HL-60/S4 treated with retinoic acid at 250 ng/mL for 4 days and 3 days (cell line): ENCODE measurements around the gene KCNK13.
"Not testable (repeated sequence)": the region's sequence is repeated elsewhere in the genome, so short reads cannot be mapped to it uniquely, and the experiment has no call there.

ENCODE experiments used
- in situ Hi-C: fragments of 300-500 bp; cut with MboI; formaldehyde crosslinking; loops from 2 replicates; pipeline ENCODE4 v1.7.0; 2022; ENCODE audit warnings: low sequenced_read_pairs

Gene KCNK13

GRCh38 chr14:90191154-90191553 is 129.4 kb downstream of the KCNK13 start:
- in situ Hi-C loops: no loop called here

GRCh38 chr14:90191585-90191984 is 129.8 kb downstream of the KCNK13 start:
- in situ Hi-C loops: no loop called here

- in situ Hi-C loops: no loop called here
Measured at GRCh38 chr14:90193925-90194324, 132.1 kb downstream of the KCNK13 start.

- in situ Hi-C loops: no loop called here
Measured at GRCh38 chr14:90194706-90195105, 132.9 kb downstream of the KCNK13 start.

- in situ Hi-C loops: no loop called here
Measured at GRCh38 chr14:90198541-90199060, 136.8 kb downstream of the KCNK13 start.

GRCh38 chr14:90200546-90200945 is 138.8 kb downstream of the KCNK13 start:
- in situ Hi-C loops: not testable (repeated sequence)

GRCh38 chr14:90201344-90201743 is 139.6 kb downstream of the KCNK13 start:
- in situ Hi-C loops: no loop called here

- in situ Hi-C loops: no loop called here
Measured at GRCh38 chr14:90204516-90204915, 142.7 kb downstream of the KCNK13 start.

GRCh38 chr14:90213099-90213748 is 151.4 kb downstream of the KCNK13 start:
- in situ Hi-C loops: no loop called here

- in situ Hi-C loops: loop anchor here (25.0 kb wide), 1 partner anchor 241 kb away; no protein-coding TSS in a partner anchor
Measured at GRCh38 chr14:90228478-90228877, 166.7 kb downstream of the KCNK13 start.

- in situ Hi-C loops: loop anchor here (25.0 kb wide), 1 partner anchor 243 kb away; no protein-coding TSS in a partner anchor
Measured at GRCh38 chr14:90229942-90230341, 168.1 kb downstream of the KCNK13 start.
